B cell (primary cell): ENCODE results near the gene TMEM115.

Experiments
- EZH2 ChIP-seq: IDR thresholded peaks from 2 replicates; pipeline ENCODE4 v1.6.1; 2012; ENCODE audit warnings: borderline replicate concordance, low read depth, mild to moderate bottlenecking, moderate library complexity, low read length; ENCODE audit not compliant: insufficient read depth, poor library complexity, severe bottlenecking
- TF ChIP-seq, protein P1 (sequence below): fragments of 200-600 bp; IDR thresholded peaks from one replicate; pipeline ENCODE4 v1.8.0; 2022; ENCODE audit warnings: antibody characterized with exemption, mild to moderate bottlenecking

DNA sequence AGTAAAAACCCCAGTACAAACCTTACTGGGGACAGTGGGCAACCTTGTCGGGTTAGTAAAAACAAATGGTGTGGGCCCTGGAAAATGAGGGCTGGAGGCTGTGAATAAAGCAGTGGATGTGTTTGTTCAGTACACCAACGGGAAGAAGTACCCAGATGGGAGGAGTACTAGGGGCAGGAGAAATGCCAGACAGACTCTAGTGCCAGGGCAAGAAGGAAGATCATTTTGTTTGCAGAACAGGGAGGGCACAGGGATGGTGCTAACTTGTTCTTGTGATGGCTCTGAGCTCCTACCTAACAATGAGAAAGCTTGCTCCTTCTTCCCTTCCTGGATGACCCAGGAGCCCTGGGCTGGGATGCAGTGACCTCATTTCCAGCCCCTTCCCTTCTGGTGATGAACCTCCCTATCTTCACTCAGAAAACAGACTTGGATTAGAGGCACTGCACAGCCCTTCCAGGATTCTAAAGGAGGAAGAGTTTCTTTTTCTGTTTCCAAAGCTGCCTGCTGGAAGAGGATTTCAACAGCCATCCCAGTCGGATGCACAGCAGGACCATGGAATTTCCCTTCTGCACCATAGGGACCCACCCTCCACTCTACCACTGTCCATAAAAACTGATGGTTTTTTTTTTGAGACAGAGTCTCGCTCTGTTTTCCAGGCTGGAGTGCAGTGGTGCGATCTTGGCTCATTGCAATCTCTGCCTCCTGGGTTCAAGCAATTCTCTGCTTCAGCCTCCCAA lies 24.8 kb downstream of the TMEM115 start:
- TF ChIP-seq, protein P1, sequence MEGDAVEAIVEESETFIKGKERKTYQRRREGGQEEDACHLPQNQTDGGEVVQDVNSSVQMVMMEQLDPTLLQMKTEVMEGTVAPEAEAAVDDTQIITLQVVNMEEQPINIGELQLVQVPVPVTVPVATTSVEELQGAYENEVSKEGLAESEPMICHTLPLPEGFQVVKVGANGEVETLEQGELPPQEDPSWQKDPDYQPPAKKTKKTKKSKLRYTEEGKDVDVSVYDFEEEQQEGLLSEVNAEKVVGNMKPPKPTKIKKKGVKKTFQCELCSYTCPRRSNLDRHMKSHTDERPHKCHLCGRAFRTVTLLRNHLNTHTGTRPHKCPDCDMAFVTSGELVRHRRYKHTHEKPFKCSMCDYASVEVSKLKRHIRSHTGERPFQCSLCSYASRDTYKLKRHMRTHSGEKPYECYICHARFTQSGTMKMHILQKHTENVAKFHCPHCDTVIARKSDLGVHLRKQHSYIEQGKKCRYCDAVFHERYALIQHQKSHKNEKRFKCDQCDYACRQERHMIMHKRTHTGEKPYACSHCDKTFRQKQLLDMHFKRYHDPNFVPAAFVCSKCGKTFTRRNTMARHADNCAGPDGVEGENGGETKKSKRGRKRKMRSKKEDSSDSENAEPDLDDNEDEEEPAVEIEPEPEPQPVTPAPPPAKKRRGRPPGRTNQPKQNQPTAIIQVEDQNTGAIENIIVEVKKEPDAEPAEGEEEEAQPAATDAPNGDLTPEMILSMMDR: no peak
- no peak for TF ChIP-seq EZH2
